Vagina (tissue), 2 donors: ENCODE results near the gene CAPRIN1.

Experiments used
- CTCF ChIP-seq, 3 experiments: fragments of 450-650 bp in 2 of 3; fragments of 200-600 bp in 1 of 3; sonication (generic) in 1 of 3; IDR thresholded peaks; one replicate each; pipeline ENCODE4 v1.5.1; 2017 to 2019; ENCODE audit warnings: antibody characterized with exemption in 3 of 3, mild to moderate bottlenecking in 2 of 3, moderate library complexity in 2 of 3
- POLR2AphosphoS5 ChIP-seq, 2 donors: sonication (generic); formaldehyde crosslinking; IDR thresholded peaks; one replicate each; pipeline ENCODE4 v1.9.0; 2017; ENCODE audit warnings: antibody characterized with exemption in 2 of 2, mild to moderate bottlenecking in 2 of 2, low read depth in 1 of 2; ENCODE audit not compliant: insufficient read depth in 1 of 2

GRCh38 chr11:34063061-34063795 is 11.7 kb downstream of the CAPRIN1 start:
- no peak for TF ChIP-seq POLR2AphosphoS5 (IDR thresholded peaks at IDR 0.05; ENCODE audit: insufficient read depth in 1 of 2, low read depth in 1 of 2)
- no peak for TF ChIP-seq CTCF (IDR thresholded peaks at IDR 0.05)
